A204.1 (cell line): Measurements from ENCODE around the gene ESPNL.
"Not testable (repeated sequence)": the region's sequence is repeated elsewhere in the genome, so short reads cannot be mapped to it uniquely, and the experiment has no call there.

ENCODE experiments used
- FAIRE-seq: peaks from 2 replicates; lab custom pipeline; 2012; peaks lifted over from hg19 to GRCh38; lab: Jason Lieb, UNC

Gene ESPNL

DNA sequence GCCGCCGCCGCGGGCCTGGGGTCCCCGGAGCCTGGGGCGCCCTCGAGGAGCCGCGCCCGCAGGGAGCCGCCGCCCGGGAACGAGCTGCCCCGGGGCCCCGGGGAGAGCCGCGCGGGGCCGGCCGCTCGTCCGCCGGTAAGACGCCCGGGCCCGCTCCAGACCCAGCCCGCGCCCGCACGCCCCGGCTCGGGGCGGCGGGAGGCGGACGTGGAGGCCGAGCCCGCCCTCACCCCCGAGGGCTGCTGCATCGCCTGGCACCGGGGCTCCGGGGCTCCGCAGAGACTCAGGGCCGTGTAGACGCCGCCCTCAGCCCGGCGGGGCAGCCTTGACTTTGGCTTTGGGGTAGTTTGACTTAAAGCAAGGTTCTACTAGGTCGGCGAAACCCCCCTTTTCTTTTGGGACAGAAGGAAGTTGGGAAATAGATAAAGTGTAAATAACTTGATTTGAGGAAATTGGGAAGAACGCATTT is 59.0 kb downstream of the ESPNL start:
- no peak for FAIRE-seq

GRCh38 chr2:238159661-238160205 is 59.6 kb downstream of the ESPNL start:
- no peak for FAIRE-seq

- FAIRE-seq: no peak
Measured at GRCh38 chr2:238160206-238161129, 60.3 kb downstream of the ESPNL start.

DNA sequence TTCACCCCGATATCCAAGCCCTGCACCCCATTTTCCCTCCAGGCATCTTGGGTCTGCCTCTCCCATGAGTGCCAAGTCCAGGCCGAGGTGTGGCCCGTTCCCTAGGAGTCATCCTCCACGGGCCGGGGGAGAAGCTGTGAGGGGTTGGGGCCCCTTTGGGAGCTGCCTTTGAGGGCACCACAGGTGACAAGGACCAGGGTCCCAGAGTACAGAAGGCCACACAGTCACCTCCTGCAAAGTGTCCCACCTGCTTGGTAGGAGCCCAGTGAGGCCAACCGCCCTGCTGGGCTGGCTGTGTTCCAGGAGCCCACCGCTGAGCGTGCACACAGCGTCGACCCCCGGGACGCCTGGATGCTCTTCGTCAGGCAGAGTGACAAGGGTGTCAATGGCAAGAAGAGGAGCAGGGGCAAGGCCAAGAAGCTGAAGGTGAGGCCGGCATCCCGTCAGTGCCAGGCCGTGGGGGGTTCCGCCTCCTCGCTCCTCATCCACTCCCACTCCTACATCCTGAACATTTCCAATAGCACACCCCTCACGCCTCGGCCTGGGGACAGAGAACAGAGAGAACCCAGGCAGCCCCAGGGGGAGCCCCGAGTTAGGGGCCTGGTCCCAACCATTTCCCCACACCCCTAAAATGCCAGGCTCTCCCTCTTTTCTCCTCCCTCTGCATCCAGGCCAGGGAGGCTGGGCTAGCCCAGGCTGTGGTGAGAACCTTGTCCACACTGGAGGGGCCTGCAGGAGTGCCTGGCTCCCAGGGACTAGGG is 61.3 kb downstream of the ESPNL start:
- FAIRE-seq: no peak

GRCh38 chr2:238162251-238162845 is 62.2 kb downstream of the ESPNL start:
- FAIRE-seq: no peak

DNA sequence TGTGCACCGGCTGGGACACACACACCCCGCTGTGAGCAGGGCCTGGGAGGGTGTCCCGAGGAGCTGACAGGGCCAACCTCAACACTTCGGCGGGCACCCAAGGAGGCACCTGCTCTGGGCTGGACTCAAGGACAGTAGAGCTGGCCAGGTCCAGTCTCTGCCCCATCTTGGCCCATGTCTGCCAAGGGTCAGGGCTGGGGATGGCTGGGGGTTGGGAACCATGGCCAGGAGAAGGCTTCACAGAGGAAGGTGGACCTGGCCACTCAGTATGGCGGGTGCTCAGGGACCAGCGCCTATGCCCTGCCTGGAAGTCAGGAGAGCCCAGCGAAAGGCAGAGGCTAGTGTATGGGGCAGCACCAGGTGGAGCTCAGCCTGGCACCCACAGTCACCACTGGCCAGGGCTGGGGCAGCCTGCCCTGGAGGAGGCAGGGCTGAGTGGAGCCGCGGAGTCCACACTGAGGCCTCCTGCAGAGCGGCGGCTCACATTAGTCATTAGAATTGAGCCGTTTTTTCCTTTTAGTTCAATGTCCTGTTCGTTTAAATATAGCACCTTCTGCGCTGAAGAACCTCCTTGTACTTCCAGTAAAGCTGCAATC is 62.8 kb downstream of the ESPNL start:
- no peak for FAIRE-seq

GRCh38 chr2:238163481-238164198 is 63.5 kb downstream of the ESPNL start:
- no peak for FAIRE-seq

GRCh38 chr2:238164906-238165287 is 64.8 kb downstream of the ESPNL start:
- FAIRE-seq: no peak

DNA sequence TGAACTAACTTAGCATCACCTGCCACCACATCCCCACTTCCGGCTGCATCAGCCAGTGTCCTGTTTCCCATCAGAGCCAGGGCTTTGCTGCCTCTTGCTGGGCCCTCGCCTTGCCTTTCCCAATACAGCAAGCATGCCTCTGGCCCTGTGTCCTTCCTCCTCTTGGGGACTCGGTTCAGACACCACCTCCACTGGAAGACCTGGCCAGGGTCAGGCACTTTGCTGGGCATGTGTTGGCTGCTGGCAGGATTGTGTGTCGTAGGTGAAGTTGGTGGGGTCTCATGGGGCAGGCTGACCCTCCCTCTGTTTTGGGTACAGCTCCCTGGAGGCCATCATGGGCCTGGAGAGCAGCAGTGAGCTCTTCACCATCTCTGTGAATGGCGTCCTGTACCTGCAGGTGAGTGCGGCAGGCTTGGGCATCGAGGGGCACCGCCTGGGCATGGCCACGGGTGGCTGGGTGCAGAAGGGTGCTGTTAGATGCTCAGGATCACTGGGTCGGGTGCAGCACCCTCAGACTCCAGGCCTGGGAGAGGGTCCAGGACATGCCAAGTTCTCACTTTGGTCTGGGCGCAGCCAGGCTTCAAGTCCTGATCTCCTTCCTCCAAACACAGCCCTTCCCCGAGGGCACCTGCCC is 65.3 kb downstream of the ESPNL start:
- FAIRE-seq: no peak

DNA sequence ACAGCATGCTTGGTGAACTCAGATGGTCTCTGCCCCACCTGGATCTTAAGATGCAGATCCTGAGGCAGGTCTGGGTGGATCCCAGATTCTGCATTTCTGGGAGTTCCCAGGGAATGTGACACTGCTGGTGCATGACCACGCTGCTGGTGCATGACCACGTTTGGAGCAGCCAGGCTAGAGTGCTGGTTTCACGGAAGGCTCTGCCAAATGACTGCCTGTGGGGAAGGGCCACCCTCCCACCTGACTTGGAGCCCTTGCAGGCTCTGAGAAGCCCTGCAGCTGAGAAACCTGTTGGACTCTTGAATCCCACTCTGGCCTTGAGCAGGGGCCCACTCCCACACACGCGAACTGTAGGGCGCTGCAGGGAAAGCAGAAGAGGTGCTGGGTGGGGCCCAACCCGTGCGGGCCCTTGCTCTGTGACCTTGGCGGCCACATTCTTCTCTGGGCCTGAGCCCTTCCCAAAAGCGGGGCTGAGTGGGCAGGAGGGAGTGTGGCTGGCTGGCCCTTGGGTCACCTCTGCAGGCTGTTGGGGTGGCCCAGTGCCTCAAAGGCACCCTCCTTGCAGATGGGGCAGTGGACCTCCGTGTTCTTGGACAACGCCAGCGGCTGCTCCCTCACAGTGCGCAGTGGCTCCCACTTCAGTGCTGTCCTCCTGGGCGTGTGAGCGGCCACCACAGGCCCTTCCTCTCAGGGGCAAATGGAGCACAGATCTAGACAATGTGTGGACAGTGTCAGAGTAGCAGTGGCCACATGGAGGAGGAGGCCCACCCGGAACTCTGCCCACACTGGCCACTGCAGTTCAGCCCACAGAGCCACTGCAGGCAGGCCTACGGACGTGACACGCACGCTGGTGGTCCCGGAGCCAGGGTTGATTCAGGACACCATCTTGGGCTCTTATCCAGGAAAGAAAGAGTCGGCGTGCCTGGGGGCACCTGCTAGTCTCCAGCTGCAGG is 66.5 kb downstream of the ESPNL start:
- no peak for FAIRE-seq

DNA sequence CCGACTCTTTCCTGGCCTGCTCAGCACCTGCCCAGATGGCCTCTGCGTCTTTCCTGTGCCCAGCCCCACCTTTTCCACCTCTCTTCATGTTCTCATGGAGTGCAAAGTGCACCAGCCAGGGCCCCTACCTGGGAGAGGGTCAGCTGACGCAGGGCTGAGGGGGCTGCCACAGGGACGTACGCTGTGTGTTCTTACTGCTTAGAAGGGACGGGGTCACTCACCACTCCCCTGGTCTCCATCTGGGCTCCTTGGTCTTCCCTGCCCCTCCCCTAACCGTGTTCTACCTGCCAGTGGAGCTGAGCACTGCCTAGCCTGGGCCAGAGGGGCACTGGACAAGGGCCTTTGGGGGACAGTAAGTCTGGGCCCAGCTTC is 67.2 kb downstream of the ESPNL start:
- no peak for FAIRE-seq

- no peak for FAIRE-seq
Measured at GRCh38 chr2:238167761-238168160, 67.6 kb downstream of the ESPNL start.

DNA sequence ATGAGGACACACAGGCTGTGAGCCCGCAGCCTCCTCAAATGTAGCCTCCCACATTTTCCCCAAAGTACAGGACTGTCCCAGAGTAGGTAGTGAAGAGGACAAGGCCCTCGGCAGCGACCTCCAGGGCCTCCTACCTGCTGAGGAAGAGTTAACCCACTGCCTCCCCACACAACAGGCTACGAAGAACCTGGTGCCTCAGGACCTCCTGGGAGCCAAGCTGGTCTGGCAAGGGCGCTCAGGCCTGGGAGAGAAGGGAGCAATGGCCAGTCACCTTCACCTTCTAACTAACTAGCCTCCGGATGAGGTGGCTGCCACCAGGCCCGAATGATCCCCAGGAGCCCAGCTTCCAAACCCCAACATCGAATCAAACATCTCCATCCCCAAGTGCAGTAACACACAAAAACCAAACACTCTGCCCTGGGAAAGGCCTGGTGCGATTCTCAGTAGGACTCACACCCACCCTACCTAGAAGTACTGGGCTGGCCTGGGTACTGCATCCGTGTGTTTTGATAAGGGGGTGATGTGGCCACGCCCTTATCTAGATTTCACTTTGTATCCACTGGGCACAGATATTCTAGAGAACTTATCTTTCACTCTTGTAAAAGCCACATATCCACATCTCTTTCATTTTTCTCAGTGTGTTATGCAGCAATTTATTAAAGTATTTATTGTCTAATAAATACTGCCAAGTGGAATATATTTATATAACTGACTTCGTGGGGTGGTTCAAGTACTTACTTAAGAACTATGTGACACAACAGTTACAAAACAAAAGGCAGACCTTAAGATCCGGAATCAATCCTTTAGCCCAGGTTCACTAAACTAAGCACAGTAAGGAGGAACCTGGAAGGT is 68.3 kb downstream of the ESPNL start:
- FAIRE-seq: no peak

- no peak for FAIRE-seq
Measured at GRCh38 chr2:238169048-238169707, 69.0 kb downstream of the ESPNL start.

- no peak for FAIRE-seq
Measured at GRCh38 chr2:238169708-238170251, 69.6 kb downstream of the ESPNL start.

DNA sequence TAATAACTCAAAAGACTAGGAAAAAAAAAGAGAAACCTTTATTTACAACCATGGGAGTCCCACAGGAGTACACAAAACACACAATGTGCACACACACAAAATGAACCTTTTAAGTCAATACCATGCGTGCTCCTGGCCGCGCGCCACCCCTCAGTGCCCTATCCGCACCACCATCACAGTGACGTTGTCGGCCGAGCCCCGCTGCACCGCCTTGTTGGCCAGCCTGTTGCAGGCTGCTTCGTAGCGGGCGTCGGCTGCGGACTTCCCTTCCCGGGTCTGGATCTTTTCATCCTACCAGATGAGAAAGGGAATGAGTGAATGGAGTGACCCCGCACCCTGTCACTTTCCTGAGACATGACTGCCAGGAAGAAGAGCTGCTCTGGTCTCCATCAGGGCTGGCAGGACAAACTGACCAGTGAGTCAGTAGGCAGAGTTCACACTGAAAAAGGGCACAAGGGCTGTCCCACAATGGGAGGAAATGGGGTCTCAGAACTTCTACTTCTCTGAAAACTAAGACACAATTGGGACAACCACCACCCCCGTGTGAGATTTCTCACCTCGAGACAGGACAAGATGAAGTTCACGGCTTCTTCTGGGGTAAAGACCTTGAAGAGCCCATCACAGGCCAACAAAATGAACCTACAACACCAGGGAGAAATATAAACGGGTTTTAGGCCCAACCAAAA is 70.4 kb downstream of the ESPNL start:
- no peak for FAIRE-seq

DNA sequence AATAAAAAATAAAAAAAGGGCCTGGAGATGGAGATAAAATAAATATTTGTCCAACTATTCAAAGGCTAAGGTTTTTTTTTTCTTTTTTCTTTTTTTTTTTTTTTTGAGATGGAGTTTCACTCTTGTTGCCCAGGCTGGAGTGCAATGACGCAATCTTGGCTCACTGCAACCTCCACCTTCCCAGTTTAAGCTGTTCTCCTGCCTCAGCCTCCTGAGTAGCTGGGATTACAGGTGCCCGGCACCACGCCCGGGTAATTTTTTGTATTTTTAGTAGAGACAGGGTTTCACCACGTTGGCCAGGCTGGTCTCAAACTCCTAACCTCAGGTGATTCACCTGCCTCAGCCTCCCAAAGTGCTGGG is 70.9 kb downstream of the ESPNL start:
- FAIRE-seq: not testable (repeated sequence)
